ENCODE data around the gene PTBP2.
"Not testable (repeated sequence)": the region's sequence is repeated elsewhere in the genome, so short reads cannot be mapped to it uniquely, and the experiment has no call there.

The PTBP2 gene

GRCh38 chr1:96772349-96772748 lies 50.8 kb downstream of the PTBP2 start:
- TF ChIP-seq MAX (IDR thresholded peaks at IDR 0.05; ENCODE audit: low read depth, low read length), result no peak
- no peak for TF ChIP-seq MYC (IDR thresholded peaks at IDR 0.05; ENCODE audit: low read depth, low read length)
- TF ChIP-seq CTCF (IDR thresholded peaks at IDR 0.05; ENCODE audit: low read depth, low read length), result no peak
- TF ChIP-seq POLR2A (IDR thresholded peaks at IDR 0.05; ENCODE audit: extremely low read depth, insufficient read length), result no peak
- DNase-seq (ENCODE audit: low read depth), result no peak
- H3K4me3 ChIP-seq (ENCODE audit: low read depth, low read length), result no peak overlapping the region

DNA sequence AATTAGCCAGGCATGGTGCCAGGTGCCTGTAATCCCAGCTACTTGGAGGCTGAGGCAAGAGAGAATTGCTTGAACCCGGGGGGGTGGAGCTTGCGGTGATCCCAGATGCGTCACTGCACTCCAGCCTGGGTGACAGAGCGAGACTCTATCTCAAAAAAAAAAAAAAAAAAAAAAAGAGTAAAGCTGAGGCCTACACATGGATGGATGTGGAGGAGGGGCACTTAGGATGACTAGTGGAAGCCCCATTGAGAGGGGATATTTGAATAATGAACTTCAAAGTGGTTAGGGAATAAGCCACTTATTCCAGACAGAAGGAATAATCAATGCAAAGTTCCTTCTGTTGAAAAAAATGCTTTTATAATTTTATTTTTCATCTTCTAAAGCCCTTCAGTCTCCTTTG lies 51.4 kb downstream of the PTBP2 start:
- TF ChIP-seq MAX (IDR thresholded peaks at IDR 0.05; ENCODE audit: low read depth, low read length) (no peak), CTCF (IDR thresholded peaks at IDR 0.05; ENCODE audit: low read depth, low read length) (no peak), POLR2A (IDR thresholded peaks at IDR 0.05; ENCODE audit: extremely low read depth, insufficient read length) (no peak), MYC (IDR thresholded peaks at IDR 0.05; ENCODE audit: low read depth, low read length) (no peak)
- no peak overlapping the region for H3K4me3 ChIP-seq (ENCODE audit: low read depth, low read length)
- DNase-seq (ENCODE audit: low read depth), result no peak

GRCh38 chr1:96782206-96782605 lies 60.6 kb downstream of the PTBP2 start:
- no peak overlapping the region for H3K4me3 ChIP-seq (ENCODE audit: low read depth, low read length)
- no peak for DNase-seq (ENCODE audit: low read depth)
- TF ChIP-seq CTCF (IDR thresholded peaks at IDR 0.05; ENCODE audit: low read depth, low read length), result no peak
- TF ChIP-seq MAX (IDR thresholded peaks at IDR 0.05; ENCODE audit: low read depth, low read length), result no peak
- TF ChIP-seq POLR2A (IDR thresholded peaks at IDR 0.05; ENCODE audit: extremely low read depth, insufficient read length), result no peak
- no peak for TF ChIP-seq MYC (IDR thresholded peaks at IDR 0.05; ENCODE audit: low read depth, low read length)

GRCh38 chr1:96782856-96783255 lies 61.3 kb downstream of the PTBP2 start:
- H3K4me3 ChIP-seq (ENCODE audit: low read depth, low read length), result no peak overlapping the region

GRCh38 chr1:96790599-96790998 lies 69.0 kb downstream of the PTBP2 start:
- no peak for TF ChIP-seq MAX (IDR thresholded peaks at IDR 0.05; ENCODE audit: low read depth, low read length)
- TF ChIP-seq POLR2A (IDR thresholded peaks at IDR 0.05; ENCODE audit: extremely low read depth, insufficient read length), result no peak
- TF ChIP-seq MYC (IDR thresholded peaks at IDR 0.05; ENCODE audit: low read depth, low read length), result no peak
- no peak for TF ChIP-seq CTCF (IDR thresholded peaks at IDR 0.05; ENCODE audit: low read depth, low read length)
- H3K4me3 ChIP-seq (ENCODE audit: low read depth, low read length), result no peak overlapping the region
- DNase-seq (ENCODE audit: low read depth), result no peak

More at GRCh38 chr1:96782856-96783255, 61.3 kb downstream of the PTBP2 start:
- TF ChIP-seq MAX (IDR thresholded peaks at IDR 0.05; ENCODE audit: low read depth, low read length) (no peak), POLR2A (IDR thresholded peaks at IDR 0.05; ENCODE audit: extremely low read depth, insufficient read length) (no peak), CTCF (IDR thresholded peaks at IDR 0.05; ENCODE audit: low read depth, low read length) (no peak), MYC (IDR thresholded peaks at IDR 0.05; ENCODE audit: low read depth, low read length) (no peak)
- no peak for DNase-seq (ENCODE audit: low read depth)

- no peak overlapping the region for H3K4me3 ChIP-seq (ENCODE audit: low read depth, low read length)
- DNase-seq (ENCODE audit: low read depth), result no peak
- no peak for TF ChIP-seq POLR2A (IDR thresholded peaks at IDR 0.05; ENCODE audit: extremely low read depth, insufficient read length)
- TF ChIP-seq MYC (IDR thresholded peaks at IDR 0.05; ENCODE audit: low read depth, low read length), result no peak
- TF ChIP-seq MAX (IDR thresholded peaks at IDR 0.05; ENCODE audit: low read depth, low read length), result no peak
- no peak for TF ChIP-seq CTCF (IDR thresholded peaks at IDR 0.05; ENCODE audit: low read depth, low read length)
Observed at GRCh38 chr1:96792220-96792619, 70.6 kb downstream of the PTBP2 start.

DNA sequence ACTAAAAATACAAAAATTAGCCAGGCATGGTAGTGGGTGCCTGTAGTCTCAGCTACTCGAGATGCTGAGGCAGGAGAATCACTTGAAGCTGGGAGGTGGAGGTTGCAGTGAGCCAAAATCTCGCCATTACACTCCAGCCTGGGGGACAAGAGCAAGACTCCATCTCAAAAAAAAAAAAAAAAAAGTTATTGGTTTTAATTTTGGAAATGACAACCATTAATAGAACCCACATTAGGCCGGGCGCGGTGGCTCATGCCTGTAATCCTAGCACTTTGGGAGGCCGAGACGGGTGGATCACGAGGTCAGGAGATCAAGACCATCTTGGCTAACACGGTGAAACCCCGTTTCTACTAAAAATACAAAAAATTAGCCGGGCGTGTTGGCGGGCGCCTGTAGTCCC lies 80.1 kb downstream of the PTBP2 start:
- not testable (repeated sequence) for DNase-seq (ENCODE audit: low read depth); H3K4me3 ChIP-seq (ENCODE audit: low read depth, low read length)

Data from NB4 (cell line).